ENCODE results near the gene MAN1A1.
"Not testable (repeated sequence)": the region's sequence is repeated elsewhere in the genome, so short reads cannot be mapped to it uniquely, and the experiment has no call there.

DNA sequence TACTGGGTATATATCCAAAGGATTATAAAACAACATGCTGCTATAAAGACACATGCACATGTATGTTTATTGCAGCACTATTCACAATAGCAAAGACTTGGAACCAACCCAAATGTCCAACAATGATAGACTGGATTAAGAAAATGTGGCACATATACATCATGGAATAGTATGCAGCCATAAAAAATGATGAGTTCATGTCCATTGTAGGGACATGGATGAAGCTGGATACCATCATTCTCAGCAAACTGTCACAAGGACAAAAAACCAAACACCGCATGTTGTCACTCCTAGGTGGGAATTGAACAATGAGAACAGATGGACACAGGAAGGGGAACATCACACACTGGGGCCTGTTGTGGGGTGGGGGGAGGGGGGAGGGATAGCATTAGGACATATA lies 27.5 kb upstream of the MAN1A1 start:
- not testable (repeated sequence) for TF ChIP-seq POLR2A (IDR thresholded peaks at IDR 0.05; ENCODE audit: low read depth, low read length); CTCF (conservative IDR thresholded peaks at IDR 0.05; ENCODE audit: low read depth, low read length); NFE2L2 (IDR thresholded peaks at IDR 0.05; ENCODE audit: low read depth, low read length); FOS (IDR thresholded peaks at IDR 0.05; ENCODE audit: low read depth, low read length); RCOR1 (IDR thresholded peaks at IDR 0.05; ENCODE audit: insufficient replicate concordance, low read length)
- TF ChIP-seq, protein P1, sequence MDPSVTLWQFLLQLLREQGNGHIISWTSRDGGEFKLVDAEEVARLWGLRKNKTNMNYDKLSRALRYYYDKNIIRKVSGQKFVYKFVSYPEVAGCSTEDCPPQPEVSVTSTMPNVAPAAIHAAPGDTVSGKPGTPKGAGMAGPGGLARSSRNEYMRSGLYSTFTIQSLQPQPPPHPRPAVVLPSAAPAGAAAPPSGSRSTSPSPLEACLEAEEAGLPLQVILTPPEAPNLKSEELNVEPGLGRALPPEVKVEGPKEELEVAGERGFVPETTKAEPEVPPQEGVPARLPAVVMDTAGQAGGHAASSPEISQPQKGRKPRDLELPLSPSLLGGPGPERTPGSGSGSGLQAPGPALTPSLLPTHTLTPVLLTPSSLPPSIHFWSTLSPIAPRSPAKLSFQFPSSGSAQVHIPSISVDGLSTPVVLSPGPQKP (IDR thresholded peaks at IDR 0.05; ENCODE audit: borderline replicate concordance, low read depth, low read length) = not testable (repeated sequence)
